Suppressor macrophage treated with lipopolysaccharide for 4 hours (primary cell): Measurements from ENCODE around the gene RTTN.

Experiments used
- DNase-seq: peaks from one replicate; pipeline ENCODE4 v3.0.0-alpha.2; 2020

Gene RTTN

DNA sequence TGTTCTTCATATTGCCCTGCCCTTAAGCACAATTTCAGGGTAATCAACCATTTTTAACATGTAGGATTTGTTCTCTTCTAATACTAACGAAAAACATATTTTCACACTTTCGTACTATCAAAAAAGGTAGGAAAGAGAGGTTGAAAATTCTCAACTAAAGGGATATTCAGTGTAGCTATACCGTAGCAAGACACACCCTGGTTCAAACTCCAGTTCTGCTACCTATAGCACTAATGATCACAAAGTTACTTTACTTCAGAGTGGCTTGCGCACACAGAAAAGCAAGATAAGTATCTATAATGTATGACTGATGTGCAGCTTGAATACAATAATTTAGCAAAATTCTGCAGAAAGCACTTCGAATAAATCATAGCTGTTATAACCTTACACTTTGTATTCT lies 132.1 kb downstream of the RTTN start:
- DNase-seq, result no peak

DNA sequence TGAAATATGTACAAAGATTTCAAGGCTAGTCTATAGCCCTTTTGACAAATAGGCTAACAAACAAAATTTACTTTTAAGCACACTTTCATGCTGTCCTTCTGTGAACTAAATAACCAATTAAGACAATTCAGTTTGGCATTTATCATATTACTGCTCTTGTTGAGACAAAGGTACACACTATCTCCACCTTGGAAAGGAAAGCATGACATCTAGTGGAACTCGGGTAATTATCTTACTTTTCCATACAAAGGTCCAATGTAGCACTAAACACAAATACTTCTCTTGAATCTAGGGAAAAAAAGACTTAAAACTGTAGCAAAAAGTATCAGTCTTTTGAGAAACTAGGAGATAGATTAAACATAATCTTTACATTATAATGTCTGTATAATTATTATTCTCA lies 132.8 kb downstream of the RTTN start:
- DNase-seq, result peak; percentile 20

DNA sequence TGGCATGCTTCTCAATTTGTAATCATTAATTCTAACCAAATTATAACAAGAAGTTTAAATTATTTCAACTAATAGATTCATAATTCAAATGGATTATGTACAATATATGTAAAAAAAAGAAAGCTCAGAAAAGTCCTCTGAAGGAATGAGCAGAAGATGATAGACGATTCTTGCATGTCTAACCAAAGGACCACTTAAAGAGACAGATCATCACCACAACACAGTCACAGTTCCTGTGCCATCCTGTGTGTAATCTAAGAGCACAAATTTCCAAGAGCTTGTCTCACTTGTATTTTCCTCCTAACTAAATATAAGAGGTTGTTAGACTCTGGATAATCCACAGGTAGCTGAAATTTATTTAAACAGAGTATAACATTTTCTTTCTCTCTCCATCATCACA lies 135.5 kb downstream of the RTTN start:
- no peak for DNase-seq

DNA sequence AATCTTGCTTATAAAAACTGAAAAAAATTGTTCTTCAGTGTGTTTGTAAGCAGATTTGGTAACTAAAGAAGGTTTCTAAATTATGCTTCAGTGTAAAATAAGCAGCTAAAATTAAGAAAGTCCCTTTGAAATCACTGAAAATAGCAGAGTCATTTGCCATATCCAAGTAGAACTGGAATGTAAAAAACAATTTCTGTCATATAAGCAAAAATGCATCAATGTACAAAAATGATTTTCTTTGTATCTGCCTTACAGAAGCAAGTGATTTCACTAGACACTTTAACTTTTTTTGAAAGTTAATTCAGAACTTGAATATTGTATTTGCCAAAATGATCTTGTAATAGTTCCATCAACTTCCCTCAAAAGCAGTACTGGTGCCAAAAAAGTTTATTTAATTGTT lies 136.1 kb downstream of the RTTN start:
- no peak for DNase-seq

DNA sequence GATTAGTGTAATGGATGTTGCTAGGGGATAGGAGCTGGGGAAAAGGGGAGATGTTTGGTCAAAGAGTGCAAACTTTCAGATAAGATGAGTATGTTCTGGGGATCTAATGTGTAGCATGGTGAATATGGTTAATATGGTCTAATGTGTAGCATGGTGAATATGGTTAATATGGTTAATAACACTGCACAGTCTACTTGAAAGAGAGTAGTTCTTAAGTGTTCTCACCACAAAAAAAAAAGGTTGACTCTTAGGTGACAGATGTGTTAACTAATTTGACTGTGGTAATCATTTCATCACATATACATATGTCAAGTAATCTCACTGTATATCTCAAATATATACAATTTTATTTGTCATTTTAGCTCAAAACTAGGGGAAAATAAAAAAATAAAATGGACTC lies 136.5 kb downstream of the RTTN start:
- DNase-seq, result no peak

DNA sequence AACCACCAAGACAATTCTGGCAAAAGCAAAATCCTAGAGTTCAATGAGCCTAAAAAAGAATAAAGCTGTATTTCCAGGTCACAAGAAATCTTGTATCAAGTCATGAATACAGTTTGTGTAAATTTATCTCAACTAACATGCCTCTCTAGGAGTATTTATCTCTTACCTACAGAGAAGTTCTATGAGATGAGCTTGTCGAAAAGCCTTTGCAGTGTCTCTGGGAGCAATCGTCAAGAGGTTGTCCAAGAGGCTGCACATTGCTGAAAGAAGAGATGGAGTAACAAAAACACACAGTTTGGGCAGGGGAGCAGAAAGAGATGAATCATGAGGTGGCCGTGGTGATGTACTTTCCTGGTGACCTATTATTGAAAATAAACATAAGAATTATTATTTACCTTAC lies 145.8 kb downstream of the RTTN start:
- DNase-seq, result no peak

DNA sequence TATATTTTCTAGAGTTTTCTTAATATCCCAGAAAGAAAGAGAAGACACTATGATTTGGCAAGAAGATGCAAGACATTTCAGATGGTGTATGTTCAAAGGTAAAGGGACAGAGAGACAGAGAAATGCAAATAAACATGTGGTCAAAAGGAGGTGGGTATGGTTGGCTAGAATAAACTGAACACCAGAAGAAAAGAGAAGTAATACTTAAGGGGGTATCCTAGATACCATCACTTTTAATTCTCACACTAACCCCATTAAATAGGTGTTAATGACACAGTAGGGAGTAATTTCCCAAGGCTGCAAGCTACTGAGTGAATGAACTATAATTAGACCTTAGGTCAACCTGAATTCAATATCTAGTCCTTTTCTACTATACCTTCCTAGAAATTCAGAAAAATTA lies 146.6 kb downstream of the RTTN start:
- no peak for DNase-seq

DNA sequence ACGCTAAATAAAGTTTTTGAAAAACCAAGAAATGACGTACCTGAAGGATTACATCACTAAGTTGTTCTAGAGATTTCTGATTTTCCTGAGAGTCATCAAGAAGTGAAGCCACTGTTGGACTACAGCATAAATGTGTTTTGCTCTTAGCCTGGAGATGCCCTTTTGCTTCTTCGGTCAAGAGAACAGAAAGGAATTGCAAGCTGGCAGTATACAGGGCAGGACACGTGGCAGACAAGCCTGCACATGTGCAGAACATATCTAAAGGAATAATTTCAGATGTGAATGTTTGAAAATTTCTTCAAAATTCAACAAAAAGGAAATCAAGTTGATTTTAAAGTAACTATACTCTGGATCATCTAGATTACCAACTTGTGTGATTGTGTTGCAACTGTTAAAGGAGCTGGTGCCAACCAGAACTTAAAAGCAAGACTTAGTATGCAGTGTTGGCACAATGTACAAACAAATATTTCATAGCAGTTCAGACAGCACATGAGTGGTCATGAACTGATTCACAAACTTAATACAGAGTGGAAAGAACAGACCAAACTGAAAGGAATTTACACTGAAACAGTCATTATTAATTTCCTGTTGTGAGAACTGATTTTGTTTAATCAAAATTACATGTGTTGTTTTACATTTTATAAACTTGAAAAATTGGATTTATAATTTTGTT lies 157.4 kb downstream of the RTTN start:
- no peak for DNase-seq

DNA sequence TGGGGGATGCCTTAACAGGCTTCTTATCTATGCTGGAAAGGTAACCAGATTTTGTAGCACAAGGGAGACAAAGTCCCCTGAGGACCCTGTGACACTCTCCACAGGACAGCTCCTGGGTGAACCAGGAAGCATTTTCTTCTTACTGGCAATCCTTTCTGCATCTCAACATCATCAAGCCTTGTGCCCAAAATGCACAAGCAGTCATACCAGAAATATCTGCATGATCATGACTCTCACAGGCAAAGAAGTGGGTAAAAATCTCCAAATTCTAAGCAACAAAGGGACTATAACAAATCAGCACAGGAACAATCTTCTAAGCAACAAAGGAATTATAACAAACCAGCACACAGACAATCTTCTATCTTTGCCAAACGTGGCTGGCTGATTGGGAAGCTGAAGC lies 158.7 kb downstream of the RTTN start:
- no peak for DNase-seq

DNA sequence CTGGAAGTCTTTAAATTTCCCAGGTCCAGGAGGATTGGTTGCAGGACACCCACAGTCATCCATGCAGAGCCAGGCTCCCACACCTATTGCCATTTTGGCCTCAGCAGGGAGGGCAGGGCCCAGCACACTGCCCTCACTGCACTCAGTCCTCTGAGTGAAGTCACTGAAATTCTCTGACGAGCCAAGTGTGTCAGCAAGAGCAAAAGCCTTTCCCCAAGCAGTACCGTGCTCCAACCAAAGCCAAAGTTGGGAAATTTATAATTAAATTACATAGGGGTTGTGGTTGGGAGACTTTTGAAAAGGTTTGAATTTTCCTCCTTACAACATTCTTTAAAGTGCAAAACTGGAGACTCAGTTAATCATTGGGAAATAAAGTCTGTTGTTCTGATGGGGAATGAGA lies 159.3 kb downstream of the RTTN start:
- no peak for DNase-seq

DNA sequence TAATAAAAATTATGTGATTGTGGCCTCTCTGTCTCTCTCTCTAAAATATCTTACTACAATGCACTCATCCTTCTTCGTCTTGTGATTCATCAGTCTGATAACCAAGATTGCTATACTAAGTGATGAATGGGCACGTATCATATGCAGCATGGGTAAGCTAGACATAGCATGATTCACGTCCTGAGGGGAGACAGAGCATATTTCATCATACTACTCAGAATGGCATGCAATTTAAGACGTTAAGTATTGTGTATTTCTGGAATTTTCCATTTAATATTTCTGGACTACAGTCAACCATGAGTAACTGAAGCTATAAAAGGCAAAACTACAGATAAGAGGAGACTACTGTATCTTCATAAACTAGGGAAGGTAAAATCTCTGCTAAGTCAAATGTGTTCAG lies 160.9 kb downstream of the RTTN start:
- DNase-seq, result peak; percentile 77

DNA sequence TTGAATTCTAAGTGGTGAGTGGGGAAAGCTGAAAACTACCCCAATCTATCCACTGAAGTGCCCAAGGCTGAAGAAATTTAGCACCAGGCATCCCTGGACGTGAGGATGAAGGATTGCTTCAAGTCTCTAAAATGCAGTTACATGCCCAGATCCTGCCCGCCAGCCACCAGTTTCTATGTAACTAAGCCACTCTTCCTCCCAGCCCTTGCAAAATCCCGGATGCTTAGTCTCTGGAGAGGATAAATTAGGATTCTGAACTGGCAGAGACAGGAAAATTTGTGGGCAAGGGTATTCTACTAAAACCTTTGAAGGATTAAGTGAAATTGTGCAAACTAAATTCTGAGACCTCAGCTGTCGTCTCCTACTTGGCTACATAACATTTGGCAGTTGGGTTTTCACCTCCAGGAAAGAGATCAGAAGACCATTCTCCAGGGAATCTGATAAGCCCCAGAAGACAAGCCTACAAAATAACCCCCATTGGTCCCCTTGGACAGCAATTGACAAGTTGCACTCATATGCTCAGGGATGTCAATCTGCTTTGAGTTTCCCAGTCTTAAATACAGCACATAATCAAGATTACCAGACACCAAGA lies 163.9 kb downstream of the RTTN start:
- DNase-seq, result no peak

DNA sequence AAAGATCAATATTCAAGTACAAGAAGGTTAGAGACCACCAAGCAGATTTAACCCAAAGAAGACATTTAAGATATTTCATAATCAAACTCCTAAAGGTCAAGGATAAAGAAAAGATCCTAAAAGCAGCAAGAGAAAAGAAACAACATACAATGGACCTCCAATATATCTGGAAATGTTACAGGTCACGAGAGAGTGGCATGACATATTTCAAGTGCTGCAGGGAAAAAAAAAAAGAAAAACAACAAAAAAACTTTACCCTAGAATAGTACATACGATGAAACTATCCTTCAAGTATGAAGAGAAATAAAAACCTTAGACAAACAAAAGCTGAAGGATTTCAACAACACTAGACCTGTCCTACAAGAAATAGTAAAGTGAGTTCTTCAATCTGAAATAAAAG lies 166.3 kb downstream of the RTTN start:
- no peak for DNase-seq

DNA sequence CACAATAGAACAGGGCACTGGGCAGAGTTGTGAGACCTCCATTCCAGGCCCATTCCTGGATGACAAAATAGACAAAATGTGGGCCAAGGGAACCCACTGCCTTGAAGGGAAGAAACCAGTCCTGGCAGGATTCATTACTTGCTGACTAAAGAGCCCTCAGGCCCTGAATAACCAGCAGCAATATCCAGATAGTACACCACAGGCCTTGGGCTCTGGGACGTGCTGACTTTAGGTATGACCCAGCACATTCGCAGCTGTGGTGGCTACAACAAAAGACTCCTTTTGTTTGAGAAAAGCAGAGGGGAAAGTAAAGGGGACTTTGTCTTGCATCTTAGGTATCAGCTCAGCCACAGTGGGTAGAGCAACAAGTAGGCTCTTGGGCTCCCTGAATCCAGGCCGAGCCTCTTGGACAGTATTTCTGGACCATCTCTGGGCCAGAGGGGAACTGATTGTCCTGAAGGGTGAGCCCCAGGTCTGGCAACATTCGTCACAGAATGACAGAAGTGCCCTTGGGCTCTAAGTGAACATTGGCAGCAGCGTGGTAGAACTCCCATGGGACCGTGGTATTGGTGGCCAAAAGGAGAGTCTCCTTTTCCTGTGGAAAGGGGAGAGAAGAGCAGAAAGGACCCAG lies 167.9 kb downstream of the RTTN start:
- no peak for DNase-seq

DNA sequence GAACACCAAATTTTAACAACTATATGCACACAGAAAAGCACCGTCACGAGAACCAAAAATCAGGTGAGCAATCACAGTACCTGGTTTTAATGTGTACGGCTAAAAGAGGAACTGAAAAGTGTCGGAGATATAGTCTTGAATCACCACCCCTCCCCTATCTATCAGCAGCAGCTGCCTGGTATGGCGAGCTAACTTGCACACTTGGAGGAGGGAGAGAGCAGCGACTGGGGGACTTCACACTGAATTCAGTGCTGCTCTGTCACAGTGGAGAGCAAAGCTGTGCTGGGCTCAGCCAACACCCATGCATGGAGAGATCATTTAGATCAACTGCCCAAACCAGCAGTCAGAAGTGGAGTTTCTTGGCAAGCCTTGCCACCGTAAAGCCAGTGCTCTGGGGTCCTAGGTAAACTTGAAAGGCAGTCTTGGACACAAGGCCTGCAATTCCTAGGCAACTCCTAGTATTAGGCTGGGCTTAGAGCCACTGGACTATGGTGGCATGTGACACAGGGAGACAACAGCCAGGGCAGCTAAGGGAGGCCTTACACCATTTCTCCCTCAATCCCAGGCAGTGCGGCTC lies 168.6 kb downstream of the RTTN start:
- no peak for DNase-seq

DNA sequence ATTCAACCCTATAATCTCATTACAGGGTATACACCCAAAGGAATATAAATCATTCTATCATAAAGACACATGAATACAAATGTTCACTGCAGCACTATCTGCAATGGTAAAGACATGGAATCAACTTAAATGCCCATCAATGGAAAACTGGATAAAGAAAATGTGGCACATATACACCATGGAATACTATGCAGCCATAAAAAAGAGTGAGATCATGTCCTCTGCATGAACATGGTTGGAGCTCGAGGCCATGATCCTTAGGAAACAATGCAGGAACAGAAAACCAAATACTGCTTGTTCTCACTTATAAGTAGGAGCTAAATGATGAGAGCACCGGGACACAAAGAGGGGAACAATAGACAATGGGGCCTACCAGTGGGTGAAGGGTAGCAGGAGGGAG lies 169.3 kb downstream of the RTTN start:
- DNase-seq, result no peak

DNA sequence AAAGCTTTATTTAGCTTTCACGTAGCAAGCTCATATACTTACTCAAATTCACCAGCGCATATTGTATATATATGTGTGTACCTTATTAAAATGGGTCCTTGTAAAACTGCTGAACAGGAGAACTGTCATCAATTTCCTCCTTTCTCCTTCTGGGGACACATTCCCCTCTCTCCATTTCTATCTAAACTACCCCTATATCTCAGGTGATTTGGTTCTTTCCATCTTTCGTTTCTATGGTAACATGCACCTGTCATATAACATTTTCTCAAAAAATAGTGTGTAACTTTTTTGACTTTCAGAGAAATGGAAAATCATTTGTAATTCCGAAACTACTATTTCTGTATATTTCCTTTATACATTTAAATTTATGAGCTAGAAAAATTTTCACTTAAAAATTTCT lies 174.3 kb downstream of the RTTN start:
- DNase-seq, result no peak

DNA sequence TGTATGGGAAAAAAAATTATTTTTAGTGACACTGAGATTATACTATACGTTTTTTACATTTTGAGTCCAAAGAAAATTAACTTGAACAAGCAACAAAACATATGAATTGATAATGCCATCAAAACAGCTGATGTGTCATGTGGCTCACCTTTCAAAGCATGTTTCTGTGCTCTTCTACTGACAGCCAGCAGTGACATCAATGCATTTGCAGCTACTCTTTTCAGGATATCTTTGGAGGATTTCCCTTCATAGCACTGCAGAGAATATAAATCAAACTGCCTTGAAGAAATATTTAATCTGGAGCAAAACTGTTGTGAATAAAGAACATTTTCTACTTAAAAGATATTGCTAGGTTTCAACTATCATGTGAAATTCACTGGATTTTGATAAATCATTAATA lies 174.8 kb downstream of the RTTN start:
- DNase-seq, result no peak

DNA sequence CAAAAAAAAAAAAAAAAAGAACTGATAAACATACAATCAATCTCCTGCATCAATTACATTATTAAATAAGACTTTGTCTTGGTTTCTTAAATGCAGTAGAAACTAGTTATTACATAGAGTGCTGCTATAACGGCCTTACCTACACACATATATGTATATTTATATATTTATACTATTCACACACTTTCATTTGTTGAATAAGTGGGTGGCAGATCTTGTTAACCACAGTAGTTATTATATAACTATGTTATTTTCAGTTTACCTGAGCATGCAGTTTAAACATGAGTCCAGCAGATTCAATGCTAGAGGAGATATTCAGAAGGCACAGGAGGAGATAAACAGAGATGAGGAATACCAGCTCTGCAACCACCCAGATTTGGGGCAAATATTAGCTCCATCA lies 176.3 kb downstream of the RTTN start:
- no peak for DNase-seq

DNA sequence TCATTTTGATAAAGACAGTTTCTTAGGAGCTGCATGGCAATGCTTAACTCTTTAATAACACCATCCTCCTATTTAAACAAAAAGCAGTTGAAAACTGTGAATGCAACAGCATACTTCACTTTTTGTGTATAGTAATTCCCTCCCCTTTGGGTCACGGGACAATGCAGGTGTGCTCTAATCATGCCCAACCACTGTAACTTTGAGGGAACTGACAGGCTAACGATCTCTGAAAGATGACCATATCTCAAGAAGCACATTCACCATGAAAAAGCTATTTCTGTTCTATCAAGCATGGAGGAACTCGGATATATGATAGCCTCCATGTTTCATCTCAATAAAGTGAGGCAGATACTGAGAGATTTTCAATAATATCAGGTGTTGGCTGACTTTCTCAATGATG lies 176.8 kb downstream of the RTTN start:
- no peak for DNase-seq

DNA sequence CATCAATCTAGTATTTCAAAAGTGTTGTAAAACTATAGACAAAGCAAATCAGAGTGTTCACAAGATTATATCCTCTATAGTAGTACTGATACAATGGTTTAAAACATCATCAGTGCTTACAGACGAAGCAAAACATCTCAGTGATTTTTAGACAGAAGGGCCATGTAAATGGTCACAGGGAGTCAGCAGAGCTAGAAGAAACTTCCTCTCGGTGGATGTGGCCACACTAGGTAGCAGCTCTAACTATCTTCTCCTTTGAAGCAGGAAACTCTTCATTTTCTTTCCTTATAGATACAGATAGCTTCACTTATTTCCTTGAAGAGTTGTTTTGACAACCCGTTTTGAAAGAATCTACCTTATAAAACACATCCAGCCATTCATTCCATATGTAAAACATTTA lies 177.4 kb downstream of the RTTN start:
- DNase-seq, result no peak

DNA sequence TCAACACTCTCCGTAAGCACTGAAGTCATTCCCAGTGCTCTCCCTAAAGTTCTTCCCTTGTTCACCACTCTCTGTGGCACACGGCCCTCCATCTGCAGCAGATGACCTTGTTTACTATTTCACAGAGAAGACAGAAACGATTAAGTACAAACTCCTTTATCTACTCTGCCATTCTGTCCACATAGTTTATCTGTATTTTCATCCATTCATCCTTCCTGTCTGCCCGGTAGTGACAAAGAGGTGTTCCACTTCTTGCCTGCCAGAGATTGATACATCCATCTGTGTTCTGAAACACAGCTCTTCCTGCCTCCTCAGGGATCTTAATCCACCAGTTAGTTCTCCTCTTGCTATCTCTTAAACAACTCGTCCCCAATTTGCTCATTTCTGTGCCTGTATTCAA lies 179.9 kb downstream of the RTTN start:
- DNase-seq, result no peak

DNA sequence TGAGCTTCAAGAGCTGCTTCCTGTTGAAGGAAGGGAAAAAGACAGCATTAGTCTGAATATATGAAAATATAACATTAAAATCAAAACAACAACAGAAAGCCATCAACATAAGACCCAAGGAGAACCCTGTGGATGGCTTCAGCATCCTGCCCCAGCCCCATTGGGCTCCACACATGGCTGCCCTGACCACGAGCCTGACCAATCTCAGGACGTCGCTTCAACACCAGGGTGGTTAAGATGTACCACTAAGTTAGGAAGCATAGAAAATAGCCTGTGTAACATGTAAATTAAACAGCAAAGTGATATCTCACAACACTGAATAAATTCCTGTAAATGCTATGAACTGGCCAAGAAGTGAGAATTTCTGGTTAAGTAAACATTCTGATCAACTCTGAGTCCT lies 180.7 kb downstream of the RTTN start:
- no peak for DNase-seq

DNA sequence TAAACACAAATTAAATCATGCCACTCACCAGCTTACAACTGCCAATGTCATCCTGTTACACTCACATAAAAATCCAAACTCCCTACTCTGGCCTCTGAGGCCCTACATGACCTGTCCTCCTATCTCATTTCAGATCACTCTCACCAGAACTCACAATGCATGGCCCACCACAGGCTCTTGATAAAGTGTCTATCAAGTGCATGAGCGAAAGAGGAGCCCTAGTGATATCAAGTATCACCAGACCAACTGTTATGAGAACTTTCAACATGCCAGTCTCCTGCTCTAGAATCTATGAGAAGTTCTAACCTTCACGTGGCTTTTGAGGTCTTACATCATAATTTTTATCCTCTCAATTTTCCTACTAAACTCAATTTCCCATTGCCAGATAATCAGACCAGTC lies 181.4 kb downstream of the RTTN start:
- DNase-seq, result no peak

DNA sequence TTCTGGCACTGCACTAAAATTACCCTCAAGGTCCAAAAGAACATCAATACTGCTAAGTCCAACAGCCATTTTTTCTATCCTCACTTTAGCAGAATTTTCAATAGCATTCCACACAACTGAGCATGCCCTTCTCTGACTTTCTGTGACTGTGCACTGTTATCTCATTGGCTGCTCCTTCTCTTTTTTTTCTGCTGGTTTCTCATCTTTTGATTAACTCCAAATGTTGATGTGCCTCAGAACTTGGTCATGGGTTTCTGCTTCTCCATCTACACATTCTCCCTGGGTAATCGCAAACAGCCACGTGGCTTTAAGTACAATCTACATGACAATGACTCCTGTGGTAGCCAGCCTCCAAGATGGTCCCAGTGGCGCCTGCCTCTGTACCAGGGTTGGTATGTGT lies 182.9 kb downstream of the RTTN start:
- no peak for DNase-seq
